HG03175 (cell line): ENCODE data around the gene GSTK1.

Experiments used
- ATAC-seq: cut with Tn5 transposase; IDR thresholded peaks from one replicate; pipeline ENCODE4 v1.9.1; 2021; ENCODE audit warnings: mild to moderate bottlenecking, moderate library complexity; ENCODE audit not compliant: unreplicated experiment

The GSTK1 gene

DNA sequence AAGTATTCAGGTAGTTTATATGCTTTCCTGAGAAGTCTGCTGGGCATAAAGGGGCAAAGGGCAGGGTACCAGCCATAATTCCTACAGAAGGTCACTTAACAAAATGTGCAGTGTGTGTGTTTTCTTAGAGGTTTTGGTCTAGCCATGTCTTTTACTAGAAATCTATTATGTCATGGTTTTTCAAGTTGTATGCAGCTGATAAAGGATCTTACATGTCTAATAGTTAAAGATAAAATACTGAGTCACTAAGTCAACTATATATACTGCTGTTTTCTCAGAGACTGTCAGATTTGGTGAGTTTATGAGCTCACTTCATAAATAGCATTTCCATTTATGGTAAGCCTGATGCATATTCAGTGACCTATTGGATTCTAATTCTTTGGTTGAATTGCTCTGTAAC, 32.6 kb downstream of the GSTK1 start:
- no peak for ATAC-seq

DNA sequence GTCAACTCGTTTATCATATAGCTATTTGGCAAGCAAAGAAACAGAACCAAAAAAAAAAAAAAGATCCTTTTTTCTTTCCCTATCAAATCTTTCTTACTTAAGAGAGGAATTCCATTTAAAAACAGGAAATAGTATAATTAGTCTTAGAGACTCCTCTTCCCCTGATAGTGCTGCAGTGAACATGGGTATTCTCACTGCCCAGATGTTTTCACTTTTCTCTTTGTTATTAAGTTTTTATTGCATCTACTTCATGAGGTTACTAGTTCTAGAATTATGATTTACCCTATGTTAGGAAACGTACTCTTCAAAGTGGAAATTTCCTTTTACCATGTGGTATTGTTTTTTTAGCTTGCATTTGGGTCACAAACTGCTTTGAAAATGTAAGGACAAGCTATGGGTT, 33.4 kb downstream of the GSTK1 start:
- no peak for ATAC-seq

DNA sequence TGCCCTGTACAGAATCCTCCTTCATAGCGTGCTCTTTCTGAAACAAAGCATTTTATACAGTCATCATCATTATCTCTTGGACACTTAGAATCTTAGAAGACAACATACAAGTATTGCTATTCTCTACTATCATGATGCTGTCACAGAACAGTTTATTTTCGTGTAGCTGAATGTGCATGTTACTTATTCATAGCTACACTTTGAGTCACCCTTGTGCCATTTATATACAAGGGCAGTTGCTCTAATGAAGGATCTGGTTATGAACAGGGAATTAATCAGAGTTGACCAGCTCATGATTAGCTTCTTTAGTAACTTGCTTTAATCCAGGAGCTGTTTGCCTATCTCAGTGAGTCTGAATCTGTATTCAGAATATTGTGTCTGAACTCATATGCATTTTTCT, 36.1 kb downstream of the GSTK1 start:
- no peak for ATAC-seq

DNA sequence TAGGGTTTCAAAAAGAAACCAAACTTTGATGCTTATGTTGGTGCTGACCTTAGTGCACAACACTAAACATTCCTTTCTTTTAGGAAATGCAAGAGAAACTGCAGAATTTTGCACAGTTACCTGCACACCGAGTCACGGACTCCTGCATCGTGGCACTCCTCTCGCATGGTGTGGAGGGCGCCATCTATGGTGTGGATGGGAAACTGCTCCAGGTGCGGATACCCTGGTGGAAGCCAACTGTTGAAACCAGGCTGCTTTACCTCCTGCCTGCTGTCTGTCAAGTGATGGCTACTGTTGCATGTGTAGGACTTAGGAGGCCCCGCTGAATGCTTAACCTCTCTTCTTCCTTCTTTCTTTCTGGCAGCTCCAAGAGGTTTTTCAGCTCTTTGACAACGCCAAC, 36.6 kb downstream of the GSTK1 start:
- peak; percentile 63 for ATAC-seq

DNA sequence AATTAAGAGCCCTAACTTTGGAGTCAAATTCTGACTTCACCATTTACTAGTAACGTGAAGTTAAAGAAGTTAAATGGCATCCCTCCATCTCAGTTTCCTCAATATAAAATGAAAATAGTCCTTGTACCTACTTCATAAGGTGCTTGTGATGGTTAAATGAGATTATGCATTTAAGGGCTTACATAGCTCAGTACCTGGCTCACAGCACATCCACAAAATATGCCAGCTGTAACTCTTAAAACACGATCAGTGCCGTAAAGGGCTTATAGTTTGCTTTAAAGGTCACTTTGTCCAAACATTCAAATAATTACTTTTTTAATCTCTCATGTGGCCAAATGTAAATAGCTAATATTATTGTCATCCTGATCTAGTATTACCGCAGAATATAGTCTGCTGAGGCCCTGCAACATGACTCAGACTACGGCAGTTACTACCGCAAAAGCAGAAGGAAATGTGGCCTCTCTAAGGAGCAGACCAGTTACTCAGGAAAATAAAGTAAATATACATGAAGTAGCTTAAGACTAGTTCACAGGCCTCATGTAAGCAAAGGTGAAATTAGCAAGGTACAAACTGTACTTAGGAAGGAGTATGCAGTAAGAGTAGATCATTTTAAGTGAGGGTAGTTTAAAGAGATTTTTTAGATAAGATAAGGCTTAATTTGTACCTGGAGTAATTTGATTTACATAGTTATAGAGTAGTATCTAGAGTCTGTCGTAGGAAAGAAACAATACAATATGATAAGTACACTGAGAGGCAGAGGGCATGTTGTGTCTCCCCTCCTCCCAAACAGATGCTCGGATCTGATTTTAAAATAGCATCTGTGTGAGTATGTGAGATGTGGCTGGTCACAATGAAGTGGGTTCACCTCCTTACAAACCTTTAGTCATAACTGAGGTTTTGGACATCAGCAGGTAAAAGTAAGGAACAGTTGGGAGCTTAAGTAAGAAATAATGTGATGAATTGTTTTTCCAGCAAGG, 38.0 kb downstream of the GSTK1 start:
- ATAC-seq, result no peak

DNA sequence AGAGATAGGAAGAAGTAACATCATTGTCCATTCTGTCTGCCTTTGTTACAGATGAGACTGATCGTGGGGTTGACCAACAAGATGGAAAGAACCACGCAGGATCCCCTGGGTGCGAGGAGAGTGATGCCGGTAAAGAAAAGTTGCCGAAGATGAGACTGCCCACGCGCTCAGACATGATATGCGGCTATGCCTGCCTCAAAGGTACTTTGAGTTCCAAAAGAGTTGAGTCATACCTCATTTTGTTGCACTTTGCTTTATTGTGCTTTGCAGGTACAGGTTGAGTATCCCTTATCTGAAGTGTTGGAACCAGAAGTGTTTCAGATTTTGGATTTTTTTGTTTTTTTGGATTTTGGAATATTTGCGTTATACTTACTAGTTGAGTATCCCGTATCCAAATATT, 40.5 kb downstream of the GSTK1 start:
- ATAC-seq, result no peak

DNA sequence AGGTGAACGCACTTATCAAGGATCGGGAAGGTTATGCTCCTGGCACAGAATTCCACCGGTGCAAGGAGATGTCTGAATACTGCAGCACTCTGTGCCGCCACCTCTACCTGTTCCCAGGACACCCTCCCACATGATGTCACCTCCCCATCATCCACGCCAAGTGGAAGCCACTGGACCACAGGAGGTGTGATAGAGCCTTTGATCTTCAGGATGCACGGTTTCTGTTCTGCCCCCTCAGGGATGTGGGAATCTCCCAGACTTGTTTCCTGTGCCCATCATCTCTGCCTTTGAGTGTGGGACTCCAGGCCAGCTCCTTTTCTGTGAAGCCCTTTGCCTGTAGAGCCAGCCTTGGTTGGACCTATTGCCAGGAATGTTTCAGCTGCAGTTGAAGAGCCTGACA, 41.7 kb downstream of the GSTK1 start:
- no peak for ATAC-seq

DNA sequence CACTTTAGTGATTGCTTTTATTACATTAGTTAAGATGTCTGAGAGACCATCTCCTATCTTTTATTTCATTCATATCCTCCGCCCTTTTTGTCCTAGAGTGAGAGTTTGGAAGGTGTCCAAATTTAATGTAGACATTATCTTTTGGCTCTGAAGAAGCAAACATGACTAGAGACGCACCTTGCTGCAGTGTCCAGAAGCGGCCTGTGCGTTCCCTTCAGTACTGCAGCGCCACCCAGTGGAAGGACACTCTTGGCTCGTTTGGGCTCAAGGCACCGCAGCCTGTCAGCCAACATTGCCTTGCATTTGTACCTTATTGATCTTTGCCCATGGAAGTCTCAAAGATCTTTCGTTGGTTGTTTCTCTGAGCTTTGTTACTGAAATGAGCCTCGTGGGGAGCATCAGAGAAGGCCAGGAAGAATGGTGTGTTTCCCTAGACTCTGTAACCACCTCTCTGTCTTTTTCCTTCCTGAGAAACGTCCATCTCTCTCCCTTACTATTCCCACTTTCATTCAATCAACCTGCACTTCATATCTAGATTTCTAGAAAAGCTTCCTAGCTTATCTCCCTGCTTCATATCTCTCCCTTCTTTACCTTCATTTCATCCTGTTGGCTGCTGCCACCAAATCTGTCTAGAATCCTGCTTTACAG, 42.3 kb downstream of the GSTK1 start:
- ATAC-seq, result no peak

DNA sequence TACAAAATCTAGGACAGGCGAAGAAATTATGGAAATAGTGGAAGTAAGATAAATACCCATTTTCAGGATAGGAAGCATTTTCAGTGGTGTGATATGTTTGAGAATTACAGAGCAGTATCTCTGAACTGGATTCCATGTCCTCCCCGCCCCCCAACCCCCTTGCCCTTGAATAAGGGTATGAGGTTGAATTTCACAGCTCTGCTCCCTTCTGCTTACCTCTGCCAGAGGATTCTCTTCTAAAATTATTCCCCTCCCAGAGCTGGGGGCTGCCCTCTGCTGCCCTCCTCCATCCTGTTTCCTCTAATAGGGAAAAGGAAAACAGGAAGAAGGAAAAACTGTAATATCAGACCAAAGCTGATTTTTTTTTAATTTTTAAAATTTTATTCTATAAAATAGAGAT, 45.4 kb downstream of the GSTK1 start:
- no peak for ATAC-seq

DNA sequence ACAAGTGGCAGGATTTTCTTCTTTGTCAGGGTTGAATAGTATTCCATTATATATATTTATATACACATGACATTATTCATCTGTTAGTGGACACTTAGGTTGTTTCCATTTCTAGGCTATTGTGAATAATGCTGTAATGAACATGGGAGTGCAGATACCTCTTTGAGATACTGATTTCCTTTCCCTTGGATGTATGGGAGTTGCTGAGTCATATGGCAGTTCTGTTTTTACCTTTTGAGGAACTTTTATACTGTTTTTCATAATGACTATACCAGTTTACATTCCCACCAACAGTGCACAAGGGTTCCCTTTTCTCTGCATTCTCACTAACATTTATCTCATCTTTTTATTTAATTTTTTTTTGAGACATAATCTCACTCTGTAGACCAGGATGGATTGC, 50.9 kb downstream of the GSTK1 start:
- no peak for ATAC-seq

DNA sequence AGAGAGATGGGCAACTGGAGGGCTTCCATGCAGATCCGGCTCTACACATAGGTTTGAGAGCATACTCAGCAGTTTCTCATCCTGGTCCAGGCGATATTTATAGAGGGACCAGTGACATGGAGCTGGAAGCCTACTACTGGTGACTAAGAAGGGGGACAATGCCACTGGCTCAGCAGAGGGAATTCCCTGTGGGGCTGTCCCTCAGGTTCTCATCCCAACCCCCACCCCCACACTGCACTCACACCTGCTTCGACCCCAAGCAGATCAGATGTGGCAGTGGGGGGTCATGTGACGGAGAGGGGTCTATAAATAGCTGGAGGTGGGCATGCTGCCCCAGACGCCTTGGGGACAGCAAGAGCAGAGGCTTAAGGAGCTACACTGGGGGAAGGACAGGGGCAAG, 52.5 kb downstream of the GSTK1 start, which contains the start of gene CLCN1:
CLCN1 (plus strand) TSS at position 336 of the 400 bp plus-strand sequence. CDS start 102 bp downstream, outside the sequence.
- no peak for ATAC-seq

DNA sequence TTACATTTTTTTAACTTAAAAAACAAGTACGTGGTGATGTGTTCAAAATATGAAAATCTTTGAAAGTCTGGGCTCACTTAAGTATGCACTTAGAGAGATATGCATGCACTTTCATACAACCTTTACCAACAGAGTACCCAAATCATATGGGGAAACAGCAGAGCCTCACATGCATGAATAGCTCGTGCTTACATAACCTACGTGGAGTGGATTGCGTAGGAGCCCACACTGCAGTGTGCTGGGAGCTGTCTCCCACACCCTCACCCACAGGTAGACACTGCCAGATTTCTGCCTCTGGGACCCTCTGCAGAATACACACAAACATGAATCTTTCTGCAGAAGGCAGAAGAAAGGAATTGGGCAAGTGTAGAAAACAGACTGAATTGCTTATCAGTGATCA, 53.3 kb downstream of the GSTK1 start:
- ATAC-seq, result no peak

DNA sequence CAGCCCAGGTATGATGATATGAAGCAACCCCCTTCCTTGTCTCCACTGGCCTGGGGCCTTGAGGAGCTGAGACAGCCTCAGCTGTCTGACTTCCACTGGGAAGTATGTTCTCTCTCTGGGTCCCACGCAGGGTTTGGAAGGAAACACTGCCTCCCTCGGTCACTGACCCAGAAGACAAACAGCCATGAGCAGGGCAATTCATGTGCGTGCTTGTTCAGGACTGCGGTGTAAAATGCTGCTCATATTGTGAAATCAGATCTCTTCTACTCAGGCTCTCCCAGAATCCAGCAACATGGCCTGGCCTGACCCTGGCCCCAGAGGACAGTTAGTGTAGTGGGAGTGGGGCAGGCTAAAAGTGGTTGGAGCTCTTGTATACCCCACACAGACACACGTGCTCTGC, 55.4 kb downstream of the GSTK1 start:
- ATAC-seq, result no peak
